DMS 273 treated with DMSO at 0.1 percent for 48 hours (cell line): ENCODE data around the gene MTRF1.
"Not testable (repeated sequence)": the region's sequence is repeated elsewhere in the genome, so short reads cannot be mapped to it uniquely, and the experiment has no call there.

Experiments
- DNase-seq: peaks from one replicate; lab custom pipeline; 2025; lab: John Stamatoyannopoulos, UW

MTRF1 gene

DNA sequence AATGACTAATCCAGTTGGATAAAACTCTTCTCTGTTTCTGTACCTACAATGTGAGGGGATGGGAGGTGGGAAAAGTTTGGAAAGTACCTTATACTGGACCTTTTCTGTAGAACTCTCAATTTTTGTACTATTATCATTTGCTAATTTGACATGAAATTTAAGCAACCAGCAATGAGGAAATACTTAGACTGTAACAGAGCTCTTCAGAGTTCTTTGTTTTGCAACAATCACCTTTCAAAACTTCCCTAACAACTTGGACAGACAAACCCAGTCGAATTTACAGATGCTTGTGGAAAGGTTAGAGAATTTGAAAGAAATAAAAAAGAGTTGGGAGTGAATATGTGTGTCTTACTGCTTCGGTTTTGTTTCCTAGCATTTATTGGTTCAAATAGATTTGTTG lies 85.8 kb downstream of the MTRF1 start:
- no peak for DNase-seq

DNA sequence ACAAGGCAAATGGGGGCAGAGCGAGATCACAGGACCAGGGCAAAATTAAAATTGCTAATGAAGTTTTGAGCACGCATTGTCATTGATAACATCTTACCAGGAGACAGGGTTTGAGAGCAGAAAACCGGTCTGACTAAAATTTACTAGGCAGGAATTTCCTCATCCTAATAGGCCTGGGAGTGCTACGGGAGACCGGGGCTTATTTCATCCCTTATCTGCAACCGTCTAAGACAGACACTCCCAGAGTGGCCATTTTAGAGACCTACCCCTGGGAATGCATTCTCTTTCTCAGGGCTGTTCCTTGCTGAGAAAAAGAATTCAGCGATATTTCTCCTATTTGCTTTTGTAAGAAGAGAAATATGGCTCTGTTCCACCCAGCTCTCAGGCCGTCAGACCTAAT lies 87.8 kb downstream of the MTRF1 start:
- not testable (repeated sequence) for DNase-seq
